H1 (cell line): Measurements from ENCODE around the gene VWA3B. TPM values are rescaled to one million over a fixed set of nuclear protein-coding genes. Genes with fewer than 3 reads are reported as not detected.

Experiments used
- CTCF ChIA-PET: fragments of 300-600 bp; sonication (Branson Sonifier 250); formaldehyde crosslinking; loops from one replicate; lab custom pipeline; 2021; ENCODE audit not compliant: partially characterized antibody; lab: Charles Lee
- POLR2A ChIA-PET: fragments of 300-600 bp; sonication (Branson Sonifier 250); formaldehyde crosslinking; loops from one replicate; lab custom pipeline; 2021; ENCODE audit warnings: inconsistent platforms; ENCODE audit not compliant: partially characterized antibody; lab: Charles Lee
- DNase-seq, 2 experiments: peaks; one replicate each; pipeline versions ENCODE4 v3.0.0 to v3.0.0-alpha.2; 2010 to 2022; ENCODE audit warnings: low spot score in 2 of 2, low read depth in 1 of 2, mixed read lengths in 1 of 2
- FAIRE-seq: peaks from 2 replicates; lab custom pipeline; 2011; peaks lifted over from hg19 to GRCh38; lab: Jason Lieb, UNC
- H2AFZ ChIP-seq: 2 replicates; pipeline ENCODE4 v1.8.1; 2012; ENCODE audit warnings: low read length, inconsistent platforms
- H2AK5ac ChIP-seq: 2 replicates; pipeline ENCODE4 v1.6.1; 2013; ENCODE audit warnings: low read depth, low read length
- H2BK120ac ChIP-seq: replicated peaks from 2 replicates; pipeline ENCODE3; 2013; ENCODE audit warnings: low read depth, low read length, inconsistent platforms
- H2BK12ac ChIP-seq: 2 replicates; pipeline ENCODE4 v1.6.1; 2013; ENCODE audit warnings: low read depth, low read length
- H2BK15ac ChIP-seq: 2 replicates; pipeline ENCODE4 v1.6.1; 2013; ENCODE audit warnings: low read length
- H2BK20ac ChIP-seq: 2 replicates; pipeline ENCODE4 v1.6.1; 2013; ENCODE audit warnings: low read length
- H2BK5ac ChIP-seq: 2 replicates; pipeline ENCODE4 v1.6.1; 2013; ENCODE audit warnings: low read depth, low read length
- H3K14ac ChIP-seq: 2 replicates; pipeline ENCODE4 v1.6.1; 2013; ENCODE audit warnings: inconsistent platforms; ENCODE audit not compliant: insufficient read length
- H3K18ac ChIP-seq: 2 replicates; pipeline ENCODE4 v1.6.1; 2013; ENCODE audit warnings: low read length; ENCODE audit errors: extremely low read depth
- H3K23ac ChIP-seq: 2 replicates; pipeline ENCODE4 v1.6.1; 2013; ENCODE audit warnings: inconsistent platforms; ENCODE audit not compliant: insufficient read length
- H3K23me2 ChIP-seq: 2 replicates; pipeline ENCODE4 v1.6.1; 2013; ENCODE audit warnings: low read depth, low read length
- H3K27ac ChIP-seq: 2 replicates; pipeline ENCODE4 v1.6.1; 2011; ENCODE audit warnings: low read depth, low read length, inconsistent platforms
- H3K27me3 ChIP-seq, 4 experiments: replicated peaks in 1 of 4; 1 replicate in 1 of 4; 2 replicates in 3 of 4; pipeline versions ENCODE4 v1.6.1 to v1.8.1; 2011 to 2013; ENCODE audit warnings: low read length in 3 of 4, mild to moderate bottlenecking in 3 of 4, inconsistent platforms in 2 of 4, mixed read lengths in 2 of 4, moderate library complexity in 1 of 4; ENCODE audit not compliant: control insufficient read depth in 3 of 4, insufficient read depth in 3 of 4; ENCODE audit errors: extremely low read depth in 1 of 4
- H3K36me3 ChIP-seq, 4 experiments: 2 replicates each; pipeline versions ENCODE4 v1.6.1 to v1.8.1; 2011 to 2013; ENCODE audit warnings: mild to moderate bottlenecking in 4 of 4, low read length in 3 of 4, moderate library complexity in 2 of 4, control low read depth in 1 of 4, inconsistent platforms in 1 of 4; ENCODE audit not compliant: insufficient read depth in 4 of 4, control insufficient read depth in 2 of 4
- H3K4ac ChIP-seq: replicated peaks from 2 replicates; pipeline ENCODE3; 2013; ENCODE audit warnings: low read length, low read depth, mixed read lengths, inconsistent platforms; ENCODE audit not compliant: insufficient read length
- H3K4me1 ChIP-seq, 4 experiments: replicated peaks in 1 of 4; 1 replicate in 1 of 4; 2 replicates in 3 of 4; pipeline versions ENCODE4 v1.6.1 to v1.8.1; 2011 to 2013; ENCODE audit warnings: low read length in 3 of 4, inconsistent platforms in 2 of 4, mixed read lengths in 1 of 4; ENCODE audit not compliant: insufficient read depth in 4 of 4, control insufficient read depth in 3 of 4
- H3K4me2 ChIP-seq, 2 experiments: 2 replicates each; pipeline versions ENCODE4 v1.6.1 to v1.8.1; 2011 to 2013; ENCODE audit warnings: low read depth in 2 of 2, low read length in 2 of 2, control low read depth in 1 of 2, inconsistent platforms in 1 of 2, mild to moderate bottlenecking in 1 of 2; ENCODE audit not compliant: insufficient read depth in 1 of 2
- H3K4me3 ChIP-seq, 4 experiments: fragments of 200-600, 300-600 bp in 1 of 4; sonication (generic), shearing (Covaris generic), sonication (Bioruptor Twin) in 1 of 4; 2 replicates each; pipeline versions ENCODE4 v1.5.1 to v1.8.1; 2011 to 2016; ENCODE audit warnings: low read length in 4 of 4, low read depth in 3 of 4, control low read depth in 2 of 4, inconsistent platforms in 2 of 4, mild to moderate bottlenecking in 2 of 4, mixed read lengths in 1 of 4, moderate library complexity in 1 of 4; ENCODE audit not compliant: insufficient read depth in 2 of 4; ENCODE audit errors: extremely low read depth in 1 of 4
- H3K56ac ChIP-seq: replicated peaks from 2 replicates; pipeline ENCODE3; 2013; ENCODE audit warnings: low read depth, mild to moderate bottlenecking, mixed read lengths, low read length, inconsistent platforms; ENCODE audit not compliant: insufficient read length
- H3K79me1 ChIP-seq: 2 replicates; pipeline ENCODE4 v1.6.1; 2013; ENCODE audit warnings: low read depth, low read length, control low read depth
- H3K79me2 ChIP-seq, 2 experiments: 2 replicates each; pipeline versions ENCODE4 v1.6.1 to v1.8.1; 2012 to 2013; ENCODE audit warnings: low read length in 2 of 2, mild to moderate bottlenecking in 2 of 2, inconsistent platforms in 1 of 2; ENCODE audit not compliant: insufficient read depth in 2 of 2, control insufficient read depth in 1 of 2
- H3K9ac ChIP-seq, 4 experiments: replicated peaks in 1 of 4; 1 replicate in 1 of 4; 2 replicates in 3 of 4; pipeline versions ENCODE4 v1.6.1 to v1.8.1; 2011 to 2013; ENCODE audit warnings: low read depth in 3 of 4, low read length in 3 of 4, control low read depth in 2 of 4, mild to moderate bottlenecking in 2 of 4, moderate library complexity in 2 of 4, inconsistent platforms in 1 of 4; ENCODE audit errors: extremely low read depth in 1 of 4
- H3K9me3 ChIP-seq, 2 experiments: 2 replicates each; pipeline versions ENCODE4 v1.6.1 to v1.8.1; 2012 to 2013; ENCODE audit warnings: mild to moderate bottlenecking in 2 of 2, moderate library complexity in 2 of 2, control low read depth in 1 of 2, inconsistent platforms in 1 of 2, low read depth in 1 of 2, low read length in 1 of 2, mixed read lengths in 1 of 2; ENCODE audit not compliant: insufficient read depth in 2 of 2
- H4K20me1 ChIP-seq, 2 experiments: replicated peaks in 1 of 2; 2 replicates each; pipeline versions ENCODE3 to v1.8.1; 2011 to 2013; ENCODE audit warnings: inconsistent platforms in 2 of 2, low read length in 2 of 2, mild to moderate bottlenecking in 1 of 2; ENCODE audit not compliant: insufficient read depth in 2 of 2, control insufficient read depth in 1 of 2
- H4K5ac ChIP-seq: 2 replicates; pipeline ENCODE4 v1.6.1; 2013; ENCODE audit warnings: low read length, low read depth, mixed read lengths, inconsistent platforms; ENCODE audit not compliant: insufficient read length
- H4K8ac ChIP-seq: 2 replicates; pipeline ENCODE4 v1.8.0; 2013; ENCODE audit warnings: mild to moderate bottlenecking, moderate library complexity, low read length, inconsistent platforms; ENCODE audit not compliant: insufficient read depth; ENCODE audit errors: extremely low read depth
- H4K91ac ChIP-seq: replicated peaks from 2 replicates; pipeline ENCODE3; 2013; ENCODE audit warnings: low read length, mixed read lengths, inconsistent platforms; ENCODE audit not compliant: insufficient read length
- ASH2L ChIP-seq: fragments of 200-600, 300-600 bp; sonication (generic); IDR thresholded peaks from one replicate; pipeline ENCODE4 v1.7.1; 2017; ENCODE audit warnings: low read length
- BCL11A ChIP-seq, 2 experiments: IDR thresholded peaks; one replicate each; pipeline ENCODE4 v1.6.1; 2011; ENCODE audit warnings: low read depth in 2 of 2, low read length in 2 of 2, mild to moderate bottlenecking in 2 of 2
- CREB1 ChIP-seq: IDR thresholded peaks from 2 replicates; pipeline ENCODE4 v1.6.1; 2012; ENCODE audit warnings: inconsistent platforms
- EGR1 ChIP-seq: IDR thresholded peaks from 2 replicates; pipeline ENCODE4 v1.6.1; 2011; ENCODE audit warnings: low read depth, low read length, borderline replicate concordance
- KDM5A ChIP-seq: fragments of 200-600 bp; IDR thresholded peaks from 2 replicates; pipeline ENCODE4 v1.7.1; 2012; ENCODE audit warnings: mild to moderate bottlenecking, low read length, inconsistent platforms, mixed read lengths
- POLR2AphosphoS5 ChIP-seq: IDR thresholded peaks from 2 replicates; pipeline ENCODE4 v1.6.1; 2011; ENCODE audit warnings: low read depth, low read length
- RBBP5 ChIP-seq: IDR thresholded peaks from 2 replicates; pipeline ENCODE4 v1.7.1; 2012; ENCODE audit warnings: low read depth, mild to moderate bottlenecking, inconsistent platforms, low read length, moderate library complexity, borderline replicate concordance
- SAP30 ChIP-seq: fragments of 300-600 bp; sonication (generic); IDR thresholded peaks from 2 replicates; pipeline ENCODE4 v1.7.1; 2012; ENCODE audit warnings: low read length, moderate library complexity, mild to moderate bottlenecking, inconsistent platforms; ENCODE audit not compliant: insufficient read depth, insufficient replicate concordance
- SP4 ChIP-seq: IDR thresholded peaks from 2 replicates; pipeline ENCODE4 v1.6.1; 2012; ENCODE audit warnings: low read length, inconsistent platforms
- TEAD4 ChIP-seq: IDR thresholded peaks from 2 replicates; pipeline ENCODE4 v1.6.1; 2012; ENCODE audit warnings: low read depth, low read length, inconsistent platforms, mixed read lengths
- WGBS, 2 experiments: shearing (Covaris generic) in 1 of 2; methylation state at CpG; one replicate each; pipeline versions ENCODE4 v1.1.6 to v1.1.7; 2013 to 2015; ENCODE audit warnings: low lambda C conversion rate in 2 of 2, mixed read lengths in 2 of 2, inconsistent platforms in 1 of 2, low coverage in 1 of 2, missing lambda C conversion rate in 1 of 2; ENCODE audit not compliant: insufficient replicate concordance in 2 of 2, insufficient coverage in 1 of 2, insufficient read length in 1 of 2; ENCODE audit errors: extremely low coverage in 1 of 2, missing lambda C conversion rate in 1 of 2; 5-methylcytosine and 5-hydroxymethylcytosine counted together
- polyA plus RNA-seq, 7 experiments: library from polyadenylated mRNA; depleted of rRNA in 3 of 7; stranded (reverse) in 5 of 7; unstranded in 2 of 7; fragments of >200 nt in 5 of 7; fragments of 200-250 nt in 2 of 7; gene quantifications; 1 replicate in 5 of 7; 2 replicates in 1 of 7; 4 replicates in 1 of 7; pipeline versions ENCODE4 v1.2.1 to v1.2.3, GENCODE V29; 2011 to 2013; ENCODE audit warnings: missing spikeins in 2 of 7, mixed read lengths in 2 of 7
- total RNA-seq: library from RNA; stranded (reverse); fragmentation: NEBNext Ultra II Directional; extraction: Animal tissue kit (Norgen Biotek cat#: 25700); gene quantifications from 2 replicates; pipeline ENCODE4 v1.2.1, GENCODE V29; 2021
- TF ChIP-seq, protein P1 (sequence below), 3 experiments: IDR thresholded peaks; 1 replicate in 2 of 3; 2 replicates in 1 of 3; pipeline versions ENCODE4 v1.5.1 to v1.6.1; 2011; ENCODE audit warnings: low read length in 3 of 3, mild to moderate bottlenecking in 3 of 3, inconsistent platforms in 2 of 3, low read depth in 1 of 3, moderate library complexity in 1 of 3; ENCODE audit not compliant: insufficient read depth in 1 of 3; ENCODE audit errors: control extremely low read depth in 1 of 3
- TF ChIP-seq, protein P2 (sequence below): IDR thresholded peaks from 2 replicates; pipeline ENCODE4 v1.6.1; 2011; ENCODE audit warnings: low read length, improper control_type of control experiment

The VWA3B gene
- total and polyA plus RNA-seq, 2 of the 8 experiments (the other 6 are each of a cell fraction or from before 2014, with no cell fraction given): not detected

DNA sequence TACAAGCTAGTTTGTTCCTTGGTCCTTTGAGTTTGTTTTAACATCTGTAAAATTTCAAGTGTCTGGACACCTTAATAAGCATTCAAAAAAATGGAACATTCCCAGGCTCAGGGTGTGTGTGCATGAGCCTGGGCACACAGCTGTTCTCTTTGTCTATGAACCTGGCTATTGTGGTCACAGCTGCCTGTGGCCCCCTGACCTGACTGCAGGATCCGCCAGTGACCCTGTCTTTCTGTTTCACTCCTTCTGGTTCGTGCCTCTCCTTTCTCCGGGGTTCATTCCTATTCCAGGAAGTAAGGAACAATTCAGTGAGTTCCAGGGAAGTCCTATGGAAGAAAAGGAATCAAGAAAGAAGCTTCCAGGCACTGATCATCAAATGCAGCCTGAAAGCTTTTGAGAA lies 35.6 kb downstream of the VWA3B start:
- no peaks in the 10 kb centered on the region for H4K20me1 ChIP-seq
- no peak overlapping the region for H3K23ac ChIP-seq
- FAIRE-seq (no peak), DNase-seq (no peak)
- H2BK12ac ChIP-seq: no peak overlapping the region
- no peak overlapping the region for H3K27ac ChIP-seq
- H2BK120ac ChIP-seq: no peak overlapping the region
- no peaks in the 10 kb centered on the region for H3K79me1 ChIP-seq
- no peak overlapping the region for H3K18ac ChIP-seq
- H3K4me3 ChIP-seq: no peak overlapping the region
- no peak overlapping the region for H4K8ac ChIP-seq
- no peak overlapping the region for H2BK20ac ChIP-seq
- H3K27me3 ChIP-seq: peaks cover 0 to under 1% (median 0%) of the 10 kb centered on the region in 4 experiments; a peak in 2 of 7 replicates
- no peak overlapping the region for H2AFZ ChIP-seq
- H3K79me2 ChIP-seq: no peaks in the 10 kb centered on the region
- H3K9me3 ChIP-seq: no peaks in the 10 kb centered on the region
- H3K9ac ChIP-seq: no peak overlapping the region
- H3K4me1 ChIP-seq: no peaks in the 10 kb centered on the region
- H2BK5ac ChIP-seq: no peak overlapping the region
- WGBS, 2 experiments: 84% methylated on average over 2 of the region's 3 CpGs; no CpG with 5 or more reads in 1 of the 2 experiments
- ChIA-PET CTCF (interaction anchor here (1.1 kb wide), 1 partner anchor 76 kb away, joined by 4 read pairs; no protein-coding TSS in a partner anchor), POLR2A (no interaction called here)
- H3K36me3 ChIP-seq: no peaks in the 10 kb centered on the region; a peak in 1 of 8 replicates
- no peak overlapping the region for H3K56ac ChIP-seq
- H4K5ac ChIP-seq: no peak overlapping the region
- no peak overlapping the region for H3K4ac ChIP-seq
- no peaks in the 10 kb centered on the region for H3K23me2 ChIP-seq
- H3K14ac ChIP-seq: no peak overlapping the region
- H4K91ac ChIP-seq: no peak overlapping the region
- no peak overlapping the region for H2BK15ac ChIP-seq
- H3K4me2 ChIP-seq: no peak overlapping the region
- H2AK5ac ChIP-seq: no peak overlapping the region
- TF ChIP-seq BCL11A (IDR thresholded peaks at IDR 0.05; ENCODE audit: low read depth in 2 of 2, low read length in 2 of 2) (no peak), CREB1 (no peak), RBBP5 (no peak), ASH2L (no peak), SP4 (no peak), EGR1 (no peak), SAP30 (no peak), TEAD4 (no peak), KDM5A (no peak), POLR2AphosphoS5 (no peak)
- TF ChIP-seq, protein P1, sequence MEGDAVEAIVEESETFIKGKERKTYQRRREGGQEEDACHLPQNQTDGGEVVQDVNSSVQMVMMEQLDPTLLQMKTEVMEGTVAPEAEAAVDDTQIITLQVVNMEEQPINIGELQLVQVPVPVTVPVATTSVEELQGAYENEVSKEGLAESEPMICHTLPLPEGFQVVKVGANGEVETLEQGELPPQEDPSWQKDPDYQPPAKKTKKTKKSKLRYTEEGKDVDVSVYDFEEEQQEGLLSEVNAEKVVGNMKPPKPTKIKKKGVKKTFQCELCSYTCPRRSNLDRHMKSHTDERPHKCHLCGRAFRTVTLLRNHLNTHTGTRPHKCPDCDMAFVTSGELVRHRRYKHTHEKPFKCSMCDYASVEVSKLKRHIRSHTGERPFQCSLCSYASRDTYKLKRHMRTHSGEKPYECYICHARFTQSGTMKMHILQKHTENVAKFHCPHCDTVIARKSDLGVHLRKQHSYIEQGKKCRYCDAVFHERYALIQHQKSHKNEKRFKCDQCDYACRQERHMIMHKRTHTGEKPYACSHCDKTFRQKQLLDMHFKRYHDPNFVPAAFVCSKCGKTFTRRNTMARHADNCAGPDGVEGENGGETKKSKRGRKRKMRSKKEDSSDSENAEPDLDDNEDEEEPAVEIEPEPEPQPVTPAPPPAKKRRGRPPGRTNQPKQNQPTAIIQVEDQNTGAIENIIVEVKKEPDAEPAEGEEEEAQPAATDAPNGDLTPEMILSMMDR (IDR thresholded peaks at IDR 0.05; ENCODE audit: control extremely low read depth in 1 of 3, insufficient read depth in 1 of 3, low read depth in 1 of 3, low read length in 3 of 3): no peak
- TF ChIP-seq, protein P2, sequence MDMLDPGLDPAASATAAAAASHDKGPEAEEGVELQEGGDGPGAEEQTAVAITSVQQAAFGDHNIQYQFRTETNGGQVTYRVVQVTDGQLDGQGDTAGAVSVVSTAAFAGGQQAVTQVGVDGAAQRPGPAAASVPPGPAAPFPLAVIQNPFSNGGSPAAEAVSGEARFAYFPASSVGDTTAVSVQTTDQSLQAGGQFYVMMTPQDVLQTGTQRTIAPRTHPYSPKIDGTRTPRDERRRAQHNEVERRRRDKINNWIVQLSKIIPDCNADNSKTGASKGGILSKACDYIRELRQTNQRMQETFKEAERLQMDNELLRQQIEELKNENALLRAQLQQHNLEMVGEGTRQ: no peak
